Endothelial cell of umbilical vein (primary cell): ENCODE results near the gene GRM7.

Experiments used
- CTCF ChIP-seq, 2 donors: IDR thresholded peaks; 1 replicate in 1 of 2; 2 replicates in 1 of 2; pipeline ENCODE4 v1.5.1; 2011; ENCODE audit warnings: low read length in 2 of 2, mild to moderate bottlenecking in 2 of 2, moderate library complexity in 2 of 2, control low read depth in 1 of 2, inconsistent platforms in 1 of 2, low read depth in 1 of 2; ENCODE audit not compliant: insufficient read depth in 1 of 2; ENCODE audit errors: extremely low read depth in 1 of 2
- POLR2A ChIP-seq: IDR thresholded peaks from 2 replicates; pipeline ENCODE4 v1.6.1; 2012; ENCODE audit warnings: low read depth, mild to moderate bottlenecking, control low read depth, low read length

- no peak for TF ChIP-seq CTCF (IDR thresholded peaks at IDR 0.05; ENCODE audit: extremely low read depth in 1 of 2, insufficient read depth in 1 of 2, low read depth in 1 of 2, low read length in 2 of 2)
- TF ChIP-seq POLR2A = no peak
Observed at GRCh38 chr3:7328339-7328738, 467.4 kb downstream of the GRM7 start.
